SK-N-MC (cell line): ENCODE measurements around the gene NEUROG1.

Experiments used
- EZH2 ChIP-seq: fragments of 200-600 bp; sonication (generic); IDR thresholded peaks from one replicate; pipeline ENCODE4 v1.6.1; 2017; ENCODE audit warnings: antibody characterized with exemption
- FOXP2 ChIP-seq: optimal IDR thresholded peaks from 2 replicates; pipeline ENCODE3; 2011; ENCODE audit warnings: mild to moderate bottlenecking, moderate library complexity; ENCODE audit not compliant: insufficient read depth; ENCODE audit errors: extremely low read length, control extremely low read depth
- POLR2AphosphoS5 ChIP-seq: IDR thresholded peaks from 2 replicates; pipeline ENCODE4 v1.6.1; 2012; ENCODE audit warnings: mild to moderate bottlenecking, low read depth, low read length, borderline replicate concordance

DNA sequence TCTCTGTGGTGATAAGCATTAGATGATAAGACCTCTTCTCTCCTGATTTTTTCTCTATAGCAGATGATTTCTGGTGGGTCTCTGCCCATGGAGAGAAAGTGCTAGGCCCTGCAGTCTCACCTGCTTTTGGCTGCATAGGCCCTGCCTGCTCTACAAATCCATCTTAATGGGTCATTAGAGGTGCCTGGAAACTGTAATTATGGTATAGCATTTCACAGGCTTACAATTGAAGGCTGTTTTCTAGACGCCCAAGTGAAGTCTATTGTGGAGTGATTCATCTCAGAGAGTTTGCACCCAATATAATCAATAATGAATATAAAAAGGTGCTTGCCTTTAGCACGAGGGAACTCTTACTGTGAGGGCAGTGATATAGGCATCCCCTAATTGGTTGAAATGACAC is 33.8 kb downstream of the NEUROG1 start:
- TF ChIP-seq EZH2, result no peak
- no peak for TF ChIP-seq POLR2AphosphoS5
- TF ChIP-seq FOXP2, result no peak
